Fibroblast of the conjunctiva (primary cell): Measurements from ENCODE around the gene IGF2BP1.

Experiments
- DNase-seq: peaks from one replicate; pipeline ENCODE4 v3.0.0-alpha.2; 2010; ENCODE audit warnings: low read depth

IGF2BP1 gene

GRCh38 chr17:48997103-48997826 lies at the start of gene IGF2BP1:
Gene IGF2BP1 (plus strand): TSS chr17:48997385. CDS start chr17:48997746, 361 bp downstream.
- DNase-seq, result no peak

GRCh38 chr17:48951572-48951971 lies 45.6 kb upstream of the IGF2BP1 start:
- DNase-seq, result no peak

GRCh38 chr17:48952904-48953303 lies 44.3 kb upstream of the IGF2BP1 start:
- no peak for DNase-seq

- peak; percentile 24 for DNase-seq
These were observed 42.9 kb upstream of the IGF2BP1 start for GRCh38 chr17:48954300-48954755.

GRCh38 chr17:48960834-48961515 lies 36.2 kb upstream of the IGF2BP1 start:
- DNase-seq, result no peak

GRCh38 chr17:48961516-48962233 lies 35.5 kb upstream of the IGF2BP1 start:
- DNase-seq, result no peak

- peak; percentile 12 for DNase-seq
These were observed 27.0 kb upstream of the IGF2BP1 start for GRCh38 chr17:48970224-48970623.

- no peak for DNase-seq
These were observed 26.1 kb upstream of the IGF2BP1 start for GRCh38 chr17:48970865-48971687.

- no peak for DNase-seq
These were observed 24.5 kb upstream of the IGF2BP1 start for GRCh38 chr17:48972749-48973097.

- DNase-seq, result no peak
These were observed 23.4 kb upstream of the IGF2BP1 start for GRCh38 chr17:48973806-48974205.

- DNase-seq, result no peak
These were observed 15.2 kb upstream of the IGF2BP1 start for GRCh38 chr17:48981927-48982539.

- DNase-seq, result no peak
These were observed 11.5 kb upstream of the IGF2BP1 start for GRCh38 chr17:48985436-48986245.

- DNase-seq, result no peak
These were observed 8.1 kb upstream of the IGF2BP1 start for GRCh38 chr17:48989100-48989499.

GRCh38 chr17:48990882-48991357 lies 6.3 kb upstream of the IGF2BP1 start:
- no peak for DNase-seq

- no peak for DNase-seq
These were observed 4.7 kb upstream of the IGF2BP1 start for GRCh38 chr17:48992444-48992843.

GRCh38 chr17:48993305-48993704 lies 3.9 kb upstream of the IGF2BP1 start:
- DNase-seq, result no peak

- DNase-seq, result no peak
These were observed 3.2 kb upstream of the IGF2BP1 start for GRCh38 chr17:48993951-48994350.

GRCh38 chr17:48994549-48995303 lies 2.5 kb upstream of the IGF2BP1 start:
- no peak for DNase-seq

- no peak for DNase-seq
These were observed 1.7 kb upstream of the IGF2BP1 start for GRCh38 chr17:48995304-48995973.
